Measurements from ENCODE around the gene ARR3.
"Not testable (repeated sequence)": the region's sequence is repeated elsewhere in the genome, so short reads cannot be mapped to it uniquely, and the experiment has no call there.

The ARR3 gene

DNA sequence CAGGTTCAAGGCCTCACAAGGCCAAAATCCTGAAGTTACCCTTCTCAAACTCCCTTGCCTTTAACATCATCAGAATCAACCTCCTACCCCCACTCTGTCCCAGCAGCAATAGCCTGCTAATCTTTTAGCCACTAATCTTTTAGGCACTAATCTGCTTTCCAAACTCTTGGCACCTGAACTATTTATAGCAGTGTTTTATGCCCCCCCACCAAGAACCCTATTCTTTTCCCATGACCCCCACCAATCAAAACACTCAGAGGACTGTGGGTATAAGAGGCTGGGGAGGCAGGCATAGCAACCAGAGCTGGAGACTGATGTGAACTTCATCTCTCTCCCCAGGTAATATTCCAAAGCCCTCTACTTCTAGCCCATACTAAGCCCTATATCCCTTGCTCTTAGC lies at the start of gene ARR3:
Gene ARR3, plus strand, starts transcription at position 301 of the 400 bp plus-strand sequence. CDS start 1,052 bp downstream, outside the sequence.
- no peak for DNase-seq (ENCODE audit: low read depth, low spot score)
- H3K27ac ChIP-seq, result no peak within 1 kb of the TSS

DNA sequence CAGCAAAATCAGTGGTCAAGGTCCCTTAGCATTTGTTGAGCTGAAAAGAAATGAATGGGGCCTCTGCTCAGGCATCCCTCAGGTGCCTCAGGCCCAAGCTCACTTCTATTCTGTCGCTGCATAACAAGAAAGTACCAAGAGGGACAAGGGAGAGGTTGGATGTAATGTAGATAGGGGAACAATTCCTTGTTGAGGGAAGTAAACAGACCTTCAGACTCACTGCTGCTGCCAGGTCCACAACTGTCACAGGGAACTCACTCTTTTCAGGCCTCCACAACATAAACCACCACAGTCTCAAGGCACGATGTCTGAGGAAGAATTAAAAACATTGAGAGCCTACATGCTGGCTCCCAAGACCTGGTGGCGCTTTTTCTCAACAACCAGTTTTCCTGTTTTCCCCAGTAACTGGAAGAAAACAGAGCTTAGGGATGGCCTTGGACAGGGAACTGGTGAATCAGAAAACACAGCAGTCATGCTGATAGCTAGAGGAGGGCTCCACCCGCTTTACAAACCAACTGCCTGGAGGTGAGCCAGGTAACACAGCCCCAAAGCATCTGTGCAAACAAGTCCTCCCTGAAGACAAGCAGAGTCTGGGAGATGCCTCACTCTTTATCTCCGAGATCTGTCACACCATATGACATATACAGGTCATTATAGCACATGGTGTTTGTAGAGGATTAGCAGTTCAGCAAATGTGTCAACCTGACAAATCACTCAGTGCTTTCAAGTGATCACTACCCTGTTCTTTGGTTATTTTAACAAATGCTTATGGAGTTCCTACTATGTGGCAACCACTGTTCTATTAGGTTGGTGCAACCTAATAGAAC lies 48.0 kb upstream of the ARR3 start:
- peak overlapping the region; percentile 43 for H3K27ac ChIP-seq
- DNase-seq (ENCODE audit: low read depth, low spot score), result peak; percentile 73

DNA sequence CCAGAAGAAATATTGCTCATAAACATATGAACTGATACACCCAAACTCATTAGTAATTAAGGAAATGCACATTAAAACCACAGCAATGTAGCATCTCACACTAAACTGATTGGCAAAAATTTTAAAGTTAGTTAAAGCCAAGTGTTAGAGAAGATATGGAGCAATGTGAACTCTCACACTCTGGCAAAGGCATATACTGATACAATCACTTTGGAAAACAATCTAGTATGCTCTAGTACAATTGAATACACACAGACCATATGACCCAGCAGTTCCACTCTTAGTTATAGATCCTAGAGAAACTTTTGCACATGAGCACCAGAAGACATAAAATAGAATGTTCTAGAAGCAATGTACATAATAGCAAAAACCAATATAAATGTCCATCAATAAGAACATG lies 42.1 kb upstream of the ARR3 start:
- H3K27ac ChIP-seq, result no peak overlapping the region
- DNase-seq (ENCODE audit: low read depth, low spot score), result no peak

DNA sequence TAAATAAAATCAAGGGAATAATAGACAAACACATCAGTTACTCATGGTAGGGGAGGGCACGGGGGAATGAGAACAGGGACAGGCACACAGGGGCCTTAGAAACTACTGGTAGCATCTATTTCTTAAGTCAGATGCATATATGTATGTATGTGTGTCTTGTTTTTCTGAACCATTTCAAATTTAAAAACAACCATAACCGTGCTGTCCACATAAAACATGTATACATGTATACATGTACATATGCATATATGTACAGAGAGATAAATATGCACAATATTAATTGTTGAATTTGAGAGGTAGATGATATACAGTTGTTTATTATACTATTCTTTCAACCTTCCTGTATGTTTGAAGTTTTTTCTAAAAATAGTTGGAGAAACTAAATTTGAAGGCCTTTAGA lies 41.4 kb upstream of the ARR3 start:
- H3K27ac ChIP-seq, result no peak overlapping the region
- no peak for DNase-seq (ENCODE audit: low read depth, low spot score)

DNA sequence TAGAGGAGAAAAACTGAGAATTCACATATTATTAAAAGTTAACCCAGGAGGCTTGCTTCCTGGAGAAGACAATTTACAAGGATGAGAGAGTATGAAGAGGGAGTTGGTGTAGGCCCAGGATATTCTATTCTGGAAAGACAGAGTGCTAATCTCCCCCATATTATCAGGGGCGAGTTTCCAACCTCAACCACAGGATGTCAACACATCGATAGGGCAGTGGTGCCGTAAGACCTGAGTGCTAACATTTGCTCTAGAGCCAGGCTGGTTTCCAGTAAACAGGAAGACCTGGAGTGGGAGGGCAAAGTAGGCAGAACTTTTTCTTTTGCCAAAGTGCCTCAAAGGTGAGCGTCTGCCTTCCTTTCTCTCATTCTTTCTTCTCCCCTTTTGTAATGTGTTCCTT lies 36.5 kb upstream of the ARR3 start:
- H3K27ac ChIP-seq, result no peak overlapping the region
- no peak for DNase-seq (ENCODE audit: low read depth, low spot score)

DNA sequence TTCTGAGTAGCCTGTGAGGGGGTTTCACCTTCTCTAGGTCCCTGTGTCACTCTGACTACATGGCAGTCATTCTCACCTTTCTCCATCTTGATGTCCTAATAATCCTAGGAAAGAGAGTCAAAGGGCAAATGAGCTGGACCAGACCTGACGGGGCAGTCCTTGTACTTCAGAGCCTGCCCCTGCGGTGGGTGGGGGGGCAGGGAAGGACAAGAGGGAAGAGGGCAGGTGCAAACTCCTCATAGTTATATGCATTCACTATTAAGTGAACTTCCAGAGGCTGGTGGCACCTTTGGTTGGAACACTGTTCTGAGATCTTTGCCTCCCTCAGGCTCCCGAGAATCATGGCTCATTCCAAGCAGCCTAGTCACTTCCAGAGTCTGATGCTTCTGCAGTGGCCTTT lies 33.8 kb upstream of the ARR3 start, which contains the start of gene AWAT1:
Gene AWAT1, plus strand, starts transcription at position 301 of the 400 bp plus-strand sequence. Its CDS starts 41 bp downstream, at position 342.
- no peak for DNase-seq (ENCODE audit: low read depth, low spot score)
- no peak within 1 kb of the TSS for H3K27ac ChIP-seq

DNA sequence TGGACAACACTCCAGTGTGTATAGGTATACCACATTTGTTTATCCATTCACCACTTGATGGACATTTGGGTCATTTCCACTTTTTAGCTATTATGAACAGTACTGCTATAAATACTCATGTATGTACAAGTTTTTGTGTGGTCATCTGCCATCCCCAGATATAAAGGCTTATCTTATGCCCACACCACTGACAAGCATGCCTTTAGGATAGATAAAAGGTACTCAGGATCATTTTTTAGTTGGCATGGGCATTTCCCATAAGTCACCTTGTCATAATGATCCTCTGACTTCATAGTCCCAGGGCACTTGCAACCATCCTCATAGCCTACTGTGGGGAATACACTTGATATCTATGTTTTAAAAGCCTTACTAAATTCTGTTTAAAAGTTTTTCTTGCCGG lies 27.4 kb upstream of the ARR3 start:
- H3K27ac ChIP-seq, result no peak overlapping the region
- no peak for DNase-seq (ENCODE audit: low read depth, low spot score)

DNA sequence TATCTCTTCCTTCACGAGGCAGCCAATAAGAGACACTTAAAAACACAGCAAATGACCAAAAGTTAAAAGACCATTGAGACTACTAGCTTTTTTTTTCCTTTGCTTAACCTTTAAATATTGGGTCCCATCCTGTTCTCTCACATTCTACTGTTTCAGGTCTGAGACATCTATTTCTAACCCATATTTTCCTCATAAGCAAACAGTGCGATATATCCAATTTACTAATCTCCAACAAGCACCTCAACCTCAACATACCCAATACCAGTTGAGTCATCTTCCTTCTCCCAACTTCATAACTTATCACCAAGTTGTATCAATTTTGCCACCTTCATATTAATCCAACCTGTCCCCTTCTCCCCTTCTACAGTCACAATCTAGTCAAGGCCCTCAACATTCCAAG lies 26.6 kb upstream of the ARR3 start:
- DNase-seq (ENCODE audit: low read depth, low spot score), result no peak
- H3K27ac ChIP-seq, result no peak overlapping the region

DNA sequence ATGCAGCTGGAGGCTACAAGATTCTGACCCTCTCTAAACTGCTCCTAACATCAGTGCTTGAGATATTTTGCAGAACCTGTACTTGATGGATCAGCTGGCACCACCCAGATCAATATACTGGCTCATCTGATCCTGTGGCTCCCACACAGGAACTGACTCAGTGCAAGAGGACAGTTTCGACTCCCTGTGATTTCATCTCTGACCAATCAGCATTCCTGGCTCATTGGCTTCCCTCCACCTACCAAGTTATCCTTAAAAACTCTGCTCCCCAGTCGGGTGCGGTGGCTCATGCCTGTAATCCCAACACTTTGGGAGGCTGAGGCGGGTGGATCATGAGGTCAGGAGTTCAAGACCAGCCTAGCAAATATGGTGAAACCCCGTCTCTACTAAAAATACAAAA lies 24.5 kb upstream of the ARR3 start:
- not testable (repeated sequence) for DNase-seq (ENCODE audit: low read depth, low spot score)
- H3K27ac ChIP-seq, result peak overlapping the region; percentile 15

DNA sequence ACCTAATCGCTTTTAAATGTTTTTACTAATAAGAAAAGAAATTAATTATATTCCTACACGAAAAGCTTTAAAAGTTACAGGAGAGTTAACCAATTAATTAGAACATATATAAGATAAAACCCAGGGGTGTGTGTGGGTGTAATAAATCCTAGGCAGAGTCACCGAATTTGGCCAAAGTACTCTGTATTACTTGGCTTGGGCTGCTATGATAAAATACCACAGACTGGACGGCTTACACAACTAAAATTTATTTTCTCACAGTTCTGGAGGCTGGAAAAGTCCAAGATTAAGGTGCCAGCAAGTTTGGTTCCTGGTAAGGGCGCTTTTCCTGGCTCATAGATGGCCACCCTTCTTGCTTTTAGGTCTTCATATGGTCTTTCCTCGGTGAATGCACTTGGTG lies 23.3 kb upstream of the ARR3 start:
- DNase-seq (ENCODE audit: low read depth, low spot score), result no peak
- no peak overlapping the region for H3K27ac ChIP-seq

DNA sequence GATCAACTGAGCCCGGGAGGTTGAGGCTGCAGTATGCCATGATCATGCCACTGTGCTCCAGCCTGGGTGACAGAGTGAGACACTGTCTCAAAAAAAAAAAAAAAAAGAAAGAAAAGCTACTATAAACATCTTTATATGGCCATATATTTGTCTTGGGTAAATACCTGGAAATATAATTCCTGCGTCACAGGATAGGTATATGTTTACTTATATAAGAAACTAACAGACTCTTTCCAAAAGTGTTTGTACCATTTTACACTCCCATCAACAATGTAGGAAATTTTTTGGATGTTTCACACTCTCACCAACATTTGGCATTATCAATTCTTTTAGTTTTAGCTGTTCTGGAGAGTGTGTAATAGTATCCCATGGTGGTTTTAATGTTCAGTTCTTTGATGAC lies 20.9 kb upstream of the ARR3 start:
- no peak for DNase-seq (ENCODE audit: low read depth, low spot score)
- H3K27ac ChIP-seq, result no peak overlapping the region

DNA sequence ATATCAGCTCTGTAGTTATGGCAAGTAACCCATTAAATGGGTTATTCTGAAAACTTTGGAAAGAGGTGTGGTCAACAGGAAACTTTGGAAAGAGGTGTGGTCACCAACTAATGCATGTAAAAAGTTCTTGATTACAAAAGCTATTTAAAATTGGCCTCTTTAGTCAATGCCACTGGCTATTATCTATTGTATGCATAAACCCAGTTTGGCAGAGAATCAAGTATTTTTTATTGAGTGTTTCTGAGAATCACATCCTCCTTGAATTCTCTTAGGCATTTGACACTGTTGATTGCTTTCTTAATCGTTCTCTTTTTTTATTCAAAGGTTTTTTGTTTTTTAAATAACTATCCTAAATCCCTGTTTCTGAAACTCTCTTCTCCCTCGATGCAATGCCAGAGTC lies 15.6 kb upstream of the ARR3 start:
- DNase-seq (ENCODE audit: low read depth, low spot score), result no peak
- H3K27ac ChIP-seq, result peak overlapping the region; percentile 96

DNA sequence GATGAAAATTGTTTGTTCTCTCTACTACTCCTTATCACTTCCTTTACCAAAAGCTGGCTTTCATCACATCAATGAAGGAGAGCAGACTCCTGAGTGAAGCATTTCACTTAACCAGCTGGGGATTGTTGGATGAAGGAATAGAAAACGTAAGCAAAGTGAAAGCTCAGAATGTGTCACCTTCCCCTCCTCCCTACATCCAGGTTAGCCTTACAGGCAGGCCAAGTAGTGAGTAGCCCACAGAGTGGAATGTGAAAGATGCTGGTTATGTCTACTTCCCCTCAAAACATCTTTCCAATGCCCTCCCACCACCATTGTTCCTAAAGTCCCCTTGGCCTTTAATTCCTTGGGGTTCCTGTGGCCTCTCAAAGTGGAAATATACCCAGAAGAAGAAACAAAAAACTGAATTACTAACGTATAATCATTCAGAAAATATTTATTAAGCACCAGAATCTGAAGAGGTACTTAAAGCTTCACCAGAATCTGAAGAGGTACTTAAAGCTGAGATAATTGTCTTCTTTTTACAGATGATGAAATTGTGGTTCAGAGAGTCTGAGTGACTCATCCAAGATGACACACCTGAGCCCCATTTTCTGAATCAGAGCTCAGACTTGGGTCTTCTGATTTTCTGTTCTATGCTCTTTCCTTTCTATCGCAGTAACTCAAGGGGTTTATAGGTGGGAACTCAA lies 14.6 kb upstream of the ARR3 start:
- DNase-seq (ENCODE audit: low read depth, low spot score), result no peak
- H3K27ac ChIP-seq, result peak overlapping the region; percentile 96

DNA sequence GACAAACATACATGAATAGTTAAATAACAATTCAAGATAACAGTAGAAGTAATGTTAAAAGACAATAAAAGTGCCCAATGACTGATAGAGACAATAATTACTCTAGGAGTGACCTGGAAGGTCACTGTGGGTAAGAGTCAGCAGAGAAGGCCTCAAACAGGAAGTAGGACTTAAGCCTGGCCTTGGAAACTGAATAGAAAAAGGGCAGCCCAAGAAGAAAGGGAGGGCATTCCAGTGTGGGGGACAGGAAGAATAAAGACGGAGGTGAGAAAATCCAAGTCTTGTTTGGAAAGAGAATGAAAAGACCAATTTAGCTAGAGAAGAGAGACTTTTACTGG lies 14.1 kb upstream of the ARR3 start:
- peak overlapping the region; percentile 96 for H3K27ac ChIP-seq
- DNase-seq (ENCODE audit: low read depth, low spot score), result no peak

DNA sequence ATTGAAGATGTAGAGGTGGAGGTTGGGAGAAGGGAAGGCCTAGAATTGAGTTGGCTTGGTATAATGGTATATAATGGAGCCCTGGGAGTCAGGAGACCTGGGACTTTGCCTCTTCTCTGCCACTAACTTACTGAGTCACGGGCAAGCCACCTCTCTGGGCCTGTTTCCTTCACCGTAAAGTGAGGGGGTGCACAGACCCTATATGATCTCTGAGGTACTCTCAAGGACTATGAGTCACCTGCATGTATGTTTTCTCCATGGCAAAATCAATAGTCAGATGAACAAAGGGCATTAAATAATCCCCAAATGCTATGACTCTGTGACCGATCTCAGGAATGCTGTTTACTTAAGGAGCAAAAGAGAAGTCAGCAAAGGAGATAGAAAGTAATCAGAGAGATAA lies 13.2 kb upstream of the ARR3 start:
- peak overlapping the region; percentile 96 for H3K27ac ChIP-seq
- no peak for DNase-seq (ENCODE audit: low read depth, low spot score)

DNA sequence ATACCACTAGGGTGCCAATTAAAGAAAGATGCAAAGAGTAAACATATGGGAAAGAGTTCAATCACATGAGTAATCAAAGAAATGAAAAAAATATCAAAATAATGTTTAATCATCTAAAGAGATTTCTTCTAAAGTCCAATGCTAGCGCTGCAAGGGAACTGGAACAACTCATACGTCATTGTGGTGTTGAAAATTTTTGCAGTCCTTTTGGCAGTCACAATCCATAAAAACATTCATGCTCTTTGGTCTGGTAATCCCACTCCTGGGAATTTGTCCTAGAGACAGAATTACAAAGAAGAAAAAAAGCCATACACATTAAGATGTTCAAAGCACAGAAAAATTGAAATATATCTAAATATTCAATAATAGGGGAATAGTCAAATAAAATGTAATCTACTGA lies 12.7 kb upstream of the ARR3 start:
- peak overlapping the region; percentile 96 for H3K27ac ChIP-seq
- DNase-seq (ENCODE audit: low read depth, low spot score), result no peak

DNA sequence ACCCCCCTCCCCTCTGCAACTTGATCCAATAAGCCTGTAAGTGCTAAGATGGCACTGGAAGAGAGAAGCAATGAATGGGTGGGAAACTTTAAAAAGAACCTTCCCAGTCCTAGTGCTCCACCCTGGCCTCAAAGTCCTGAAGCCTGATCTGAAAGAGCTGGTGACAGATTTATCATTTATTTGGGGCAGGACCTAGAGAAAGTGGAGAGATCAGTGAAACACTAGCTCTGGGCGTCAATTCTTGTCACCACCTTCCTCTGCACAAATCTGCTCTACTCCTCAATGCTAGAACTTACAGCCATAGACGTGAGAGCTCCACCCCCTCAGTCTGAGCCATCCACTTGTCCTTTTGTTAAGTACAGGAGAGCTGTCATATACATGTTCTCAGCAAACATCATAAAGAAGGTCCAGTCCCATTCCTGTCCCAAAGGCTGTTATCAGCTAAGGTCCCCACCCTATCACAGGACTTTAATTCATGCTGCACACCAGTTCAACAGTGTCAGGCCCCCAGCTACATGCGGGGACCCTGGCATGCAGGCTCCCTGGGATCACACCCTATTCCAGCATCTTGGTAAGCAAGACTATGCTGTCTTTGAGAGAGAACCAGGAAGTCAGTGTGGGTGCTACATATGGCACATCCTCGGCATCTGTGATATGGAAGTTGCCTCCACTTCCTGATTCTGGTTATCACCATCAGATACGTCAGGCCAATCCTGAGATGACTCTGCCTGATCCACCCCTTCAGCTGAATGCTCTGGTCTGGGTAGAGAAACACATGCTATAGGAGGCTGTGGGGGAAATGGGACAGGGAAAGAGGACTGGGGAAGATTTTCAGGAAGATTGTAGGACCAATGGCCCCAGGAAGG lies 10.5 kb upstream of the ARR3 start:
- no peak for DNase-seq (ENCODE audit: low read depth, low spot score)
- H3K27ac ChIP-seq, result no peak overlapping the region

DNA sequence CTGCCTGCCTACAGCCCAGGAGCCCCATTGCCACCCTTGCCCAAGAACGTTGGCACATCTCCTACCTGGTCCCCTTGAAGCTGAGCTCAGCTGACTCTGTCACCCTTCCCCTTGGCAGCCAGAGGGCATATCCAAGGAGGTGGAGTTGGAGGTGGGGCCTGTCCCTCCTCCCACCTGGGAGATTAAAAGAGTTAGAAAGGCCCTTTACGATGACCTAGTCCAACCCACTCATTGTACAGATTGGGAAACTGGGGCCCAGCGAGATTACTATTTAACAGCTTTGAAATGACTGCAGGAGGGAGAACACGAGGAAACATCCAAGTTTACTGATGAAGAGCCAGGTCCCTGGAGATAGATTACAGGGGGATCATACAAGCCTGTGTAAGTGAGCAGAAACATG lies 8.0 kb upstream of the ARR3 start, which contains the start of gene P2RY4:
Gene P2RY4, minus strand, starts transcription at position 101 of the 400 bp plus-strand sequence. CDS start 580 bp downstream, outside the sequence.
- no peak within 1 kb of the TSS for H3K27ac ChIP-seq
- no peak for DNase-seq (ENCODE audit: low read depth, low spot score)

DNA sequence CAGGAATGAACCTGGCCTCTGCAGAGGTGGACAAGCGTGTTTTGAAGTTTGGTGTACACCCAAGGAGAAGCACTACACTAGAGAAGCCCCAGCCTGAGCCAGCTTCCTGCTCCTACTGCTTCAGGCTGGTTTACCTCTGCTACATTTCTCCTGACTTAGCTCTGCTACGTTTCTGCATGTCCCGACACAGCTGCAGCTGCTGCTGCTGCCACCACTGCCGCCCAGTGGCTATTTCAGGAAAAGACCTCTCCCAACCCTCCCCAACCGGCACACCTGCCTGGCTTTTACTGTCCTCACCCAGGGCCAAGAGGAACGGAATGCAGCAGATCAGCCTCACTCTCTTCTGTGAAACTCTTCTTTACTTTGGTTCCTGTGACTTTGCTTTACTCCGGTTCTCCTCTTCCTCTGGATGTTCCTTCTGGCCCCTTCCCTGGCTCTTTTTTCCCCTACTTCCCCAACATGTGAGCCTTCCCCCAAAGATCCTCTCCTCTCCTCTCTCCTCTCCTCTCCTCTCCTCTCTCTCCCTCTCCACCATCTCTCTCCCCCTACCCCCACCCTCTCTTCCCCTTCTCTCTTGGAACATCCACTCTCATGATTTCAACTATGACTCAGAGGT lies 5.1 kb upstream of the ARR3 start:
- no peak overlapping the region for H3K27ac ChIP-seq
- DNase-seq (ENCODE audit: low read depth, low spot score), result no peak

DNA sequence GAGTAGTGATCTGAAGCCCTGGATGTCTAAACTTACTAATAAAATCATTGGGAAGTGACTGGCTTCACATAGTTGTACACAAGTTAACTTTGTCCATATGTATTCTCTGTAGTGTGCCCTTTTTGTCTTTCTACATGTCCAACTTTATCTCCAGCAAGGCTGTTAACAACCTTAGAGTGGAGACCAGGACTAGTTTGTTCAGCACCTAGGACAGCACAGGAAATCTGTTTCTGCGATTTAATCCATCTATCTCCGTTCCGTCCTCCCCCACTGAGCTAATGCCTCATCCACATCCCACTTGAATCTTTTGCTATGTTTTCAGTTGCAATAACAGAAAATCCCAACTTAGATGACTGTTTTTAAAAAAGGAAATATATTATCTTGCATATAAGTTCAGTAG lies 3.4 kb upstream of the ARR3 start:
- DNase-seq (ENCODE audit: low read depth, low spot score), result no peak
- no peak overlapping the region for H3K27ac ChIP-seq

All from epithelial cell of prostate (primary cell).